Measurements from ENCODE around the gene RAN.
A peak's percentile ranks its signal among the peaks of the same experiment; 100 is the strongest.

Gene RAN

DNA sequence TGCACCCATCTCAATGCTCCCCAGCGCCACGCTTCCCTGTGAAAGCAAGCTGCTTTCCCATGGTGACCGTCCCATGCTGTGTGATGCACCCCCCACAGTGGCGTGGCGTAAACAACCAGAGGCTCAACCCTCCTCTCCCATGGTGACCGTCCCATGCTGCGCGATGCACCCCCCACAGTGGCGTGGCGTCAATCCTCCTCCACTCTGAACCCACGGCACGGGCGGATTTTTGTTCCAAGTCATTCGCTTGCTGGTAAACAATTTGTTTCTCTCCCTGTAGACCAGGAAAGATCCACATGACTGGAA is 41.7 kb upstream of the RAN start:
- no peak overlapping the region for H3K4me3 ChIP-seq (ENCODE audit: low read depth, low read length)
- TF ChIP-seq, protein P1, sequence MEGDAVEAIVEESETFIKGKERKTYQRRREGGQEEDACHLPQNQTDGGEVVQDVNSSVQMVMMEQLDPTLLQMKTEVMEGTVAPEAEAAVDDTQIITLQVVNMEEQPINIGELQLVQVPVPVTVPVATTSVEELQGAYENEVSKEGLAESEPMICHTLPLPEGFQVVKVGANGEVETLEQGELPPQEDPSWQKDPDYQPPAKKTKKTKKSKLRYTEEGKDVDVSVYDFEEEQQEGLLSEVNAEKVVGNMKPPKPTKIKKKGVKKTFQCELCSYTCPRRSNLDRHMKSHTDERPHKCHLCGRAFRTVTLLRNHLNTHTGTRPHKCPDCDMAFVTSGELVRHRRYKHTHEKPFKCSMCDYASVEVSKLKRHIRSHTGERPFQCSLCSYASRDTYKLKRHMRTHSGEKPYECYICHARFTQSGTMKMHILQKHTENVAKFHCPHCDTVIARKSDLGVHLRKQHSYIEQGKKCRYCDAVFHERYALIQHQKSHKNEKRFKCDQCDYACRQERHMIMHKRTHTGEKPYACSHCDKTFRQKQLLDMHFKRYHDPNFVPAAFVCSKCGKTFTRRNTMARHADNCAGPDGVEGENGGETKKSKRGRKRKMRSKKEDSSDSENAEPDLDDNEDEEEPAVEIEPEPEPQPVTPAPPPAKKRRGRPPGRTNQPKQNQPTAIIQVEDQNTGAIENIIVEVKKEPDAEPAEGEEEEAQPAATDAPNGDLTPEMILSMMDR (IDR thresholded peaks at IDR 0.05; ENCODE audit: borderline replicate concordance, insufficient read depth, low read depth, low read length), result no peak

DNA sequence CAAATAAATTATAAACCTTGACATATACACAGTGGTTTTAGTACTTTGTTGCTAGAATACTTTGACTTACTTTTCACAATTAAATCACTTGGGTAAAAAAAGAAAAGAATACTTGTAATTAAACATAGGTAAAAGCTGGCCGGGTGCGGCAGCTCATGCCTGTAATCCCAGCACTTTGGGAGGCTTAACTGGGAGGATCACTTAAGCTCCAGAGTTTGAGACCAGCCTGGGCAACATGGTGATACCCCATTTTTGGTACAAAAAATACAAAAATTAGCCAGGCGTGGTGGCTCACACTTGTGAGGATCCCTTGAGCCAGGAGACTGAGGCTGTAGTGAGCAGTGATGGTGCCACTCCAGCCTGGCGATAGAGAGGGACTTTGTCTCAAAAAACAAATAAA is 40.6 kb upstream of the RAN start:
- TF ChIP-seq, protein P1 (IDR thresholded peaks at IDR 0.05; ENCODE audit: borderline replicate concordance, insufficient read depth, low read depth, low read length), result no peak
- no peak overlapping the region for H3K4me3 ChIP-seq (ENCODE audit: low read depth, low read length)

GRCh38 chr12:130831876-130832405 is 39.9 kb upstream of the RAN start:
- no peak overlapping the region for H3K4me3 ChIP-seq (ENCODE audit: low read depth, low read length)
- TF ChIP-seq, protein P1 (IDR thresholded peaks at IDR 0.05; ENCODE audit: borderline replicate concordance, insufficient read depth, low read depth, low read length), result no peak

GRCh38 chr12:130832561-130833209 is 39.2 kb upstream of the RAN start:
- TF ChIP-seq, protein P1 (IDR thresholded peaks at IDR 0.05; ENCODE audit: borderline replicate concordance, insufficient read depth, low read depth, low read length), result no peak
- no peak overlapping the region for H3K4me3 ChIP-seq (ENCODE audit: low read depth, low read length)

DNA sequence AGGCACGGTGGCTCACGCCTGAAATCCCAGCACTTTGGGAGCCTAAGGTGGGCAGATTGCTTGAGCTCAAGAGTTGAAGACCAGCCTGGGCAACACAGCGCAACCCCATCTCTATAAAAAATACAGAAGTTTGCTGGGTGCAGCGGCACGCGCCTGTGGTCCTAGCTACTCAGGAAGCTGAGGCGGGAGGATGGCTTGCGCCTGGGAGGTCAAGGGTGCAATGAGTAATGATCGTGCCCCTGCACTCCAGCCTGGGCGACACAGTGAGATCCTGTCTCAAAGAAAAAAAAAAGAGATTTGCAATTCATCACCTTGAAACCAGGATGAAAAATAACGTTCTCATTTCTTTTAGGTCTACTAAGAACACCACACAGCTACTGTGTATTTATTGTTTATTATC is 36.9 kb upstream of the RAN start:
- TF ChIP-seq, protein P1 (IDR thresholded peaks at IDR 0.05; ENCODE audit: borderline replicate concordance, insufficient read depth, low read depth, low read length), result no peak
- no peak overlapping the region for H3K4me3 ChIP-seq (ENCODE audit: low read depth, low read length)

GRCh38 chr12:130835436-130835835 is 36.4 kb upstream of the RAN start:
- TF ChIP-seq, protein P1 (IDR thresholded peaks at IDR 0.05; ENCODE audit: borderline replicate concordance, insufficient read depth, low read depth, low read length), result no peak
- H3K4me3 ChIP-seq (ENCODE audit: low read depth, low read length), result no peak overlapping the region

DNA sequence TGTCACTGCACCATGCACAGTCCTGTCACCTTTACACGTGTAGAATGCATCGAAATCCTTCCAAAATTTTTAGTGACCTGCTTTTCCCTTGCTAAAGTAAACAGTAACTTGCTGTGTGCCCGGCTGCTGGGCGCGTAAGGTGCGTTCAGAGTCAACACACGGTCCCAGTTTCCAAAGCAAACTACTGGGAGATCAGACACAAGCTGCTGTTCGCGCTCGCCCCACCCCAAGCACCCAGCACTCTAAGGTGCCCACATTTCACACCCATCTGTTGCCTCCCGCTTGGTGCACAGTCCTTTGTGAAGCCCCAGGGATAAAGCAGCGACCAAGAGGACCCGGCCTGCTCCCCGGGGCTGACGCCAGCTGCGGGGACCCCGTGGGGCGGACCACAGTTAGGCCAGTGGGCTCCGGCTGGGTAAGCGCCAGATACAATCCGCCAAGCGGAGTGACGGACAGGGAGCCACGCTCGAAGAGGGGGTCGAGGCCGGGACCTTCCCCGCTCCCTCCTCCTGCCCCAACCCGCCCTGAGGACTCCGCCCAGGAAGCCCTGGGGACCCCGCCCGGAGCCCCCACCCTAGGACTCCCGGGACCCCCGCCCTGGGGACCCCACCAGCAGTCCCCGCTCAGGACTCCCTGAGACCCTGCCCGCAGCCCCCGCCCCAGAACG is 33.4 kb upstream of the RAN start:
- H3K4me3 ChIP-seq (ENCODE audit: low read depth, low read length), result peak overlapping the region; percentile 70
- TF ChIP-seq, protein P1 (IDR thresholded peaks at IDR 0.05; ENCODE audit: borderline replicate concordance, insufficient read depth, low read depth, low read length), result no peak

Data from GM12875 (cell line).